GM23338 (cell line): Measurements from ENCODE around the gene PRIMPOL. TPM values are rescaled to one million over a fixed set of nuclear protein-coding genes. Genes with fewer than 3 reads are reported as not detected.

ENCODE experiments used
- ATAC-seq: fragments of 200-7000 bp; cut with Tn5 transposase; 3 replicates; pipeline ENCODE4 v1.9.1; 2020
- DNase-seq: peaks from one replicate; pipeline ENCODE4 v3.0.0-alpha.2; 2015; ENCODE audit warnings: low spot score
- H2AFZ ChIP-seq: fragments of 200-600 bp; sonication (generic); 2 replicates; pipeline ENCODE4 v1.8.0; 2016; ENCODE audit warnings: antibody characterized with exemption, mild to moderate bottlenecking, moderate library complexity
- H3F3A ChIP-seq: fragments of 200-600 bp; sonication (generic); replicated peaks from 2 replicates; pipeline ENCODE4 v1.8.0; 2017; ENCODE audit warnings: antibody characterized with exemption, mixed run types, low read depth
- H3K27ac ChIP-seq: fragments of 200-600 bp; sonication (generic); 2 replicates; pipeline ENCODE4 v1.6.1; 2016; ENCODE audit warnings: low read depth
- H3K27me3 ChIP-seq: fragments of 200-600 bp; sonication (generic); 2 replicates; pipeline ENCODE4 v1.8.0; 2016; ENCODE audit warnings: mild to moderate bottlenecking, mixed run types, moderate library complexity; ENCODE audit not compliant: insufficient read depth
- H3K36me3 ChIP-seq: fragments of 200-600 bp; sonication (generic); 2 replicates; pipeline ENCODE4 v1.8.0; 2016; ENCODE audit warnings: mild to moderate bottlenecking; ENCODE audit not compliant: insufficient read depth
- H3K4me1 ChIP-seq: fragments of 200-600 bp; sonication (generic); 2 replicates; pipeline ENCODE4 v1.8.0; 2016; ENCODE audit warnings: mild to moderate bottlenecking, moderate library complexity; ENCODE audit not compliant: insufficient read depth
- H3K4me2 ChIP-seq: fragments of 200-600 bp; sonication (generic); 2 replicates; pipeline ENCODE4 v1.7.1; 2017; ENCODE audit warnings: mixed run types
- H3K4me3 ChIP-seq: fragments of 200-600 bp; sonication (generic); 2 replicates; pipeline ENCODE4 v1.6.1; 2016; ENCODE audit warnings: mixed run types
- H3K79me2 ChIP-seq: fragments of 200-600 bp; sonication (generic); replicated peaks from 2 replicates; pipeline ENCODE4 v1.8.0; 2017; ENCODE audit warnings: mild to moderate bottlenecking; ENCODE audit not compliant: insufficient read depth
- H3K9me2 ChIP-seq: fragments of 200-600 bp; sonication (generic); 2 replicates; pipeline ENCODE4 v1.8.0; 2017; ENCODE audit not compliant: insufficient read depth
- H4K20me1 ChIP-seq: fragments of 200-600 bp; sonication (generic); replicated peaks from 2 replicates; pipeline ENCODE4 v1.8.0; 2017; ENCODE audit warnings: mild to moderate bottlenecking; ENCODE audit not compliant: insufficient read depth
- H3K27ac Mint-ChIP-seq: 2 replicates; pipeline ENCODE4 v1.8.0; 2020; ENCODE audit warnings: inconsistent platforms, mild to moderate bottlenecking, moderate library complexity, mixed read lengths
- H3K27me3 Mint-ChIP-seq: 3 replicates; pipeline ENCODE4 v1.8.0; 2022; ENCODE audit warnings: low read depth, mild to moderate bottlenecking, moderate library complexity, mixed read lengths, inconsistent platforms; ENCODE audit not compliant: insufficient read depth, poor library complexity
- H3K36me3 Mint-ChIP-seq: 3 replicates; pipeline ENCODE4 v1.8.0; 2021; ENCODE audit warnings: low read depth, mild to moderate bottlenecking, inconsistent platforms, moderate library complexity, mixed read lengths
- H3K4me1 Mint-ChIP-seq: 3 replicates; pipeline ENCODE4 v1.8.0; 2020; ENCODE audit warnings: mild to moderate bottlenecking, inconsistent platforms, mixed read lengths
- H3K4me3 Mint-ChIP-seq: 3 replicates; pipeline ENCODE4 v1.8.0; 2021; ENCODE audit warnings: moderate library complexity, mild to moderate bottlenecking, inconsistent platforms, mixed read lengths
- H3K9me3 Mint-ChIP-seq: 3 replicates; pipeline ENCODE4 v1.8.0; 2020; ENCODE audit warnings: moderate library complexity, mild to moderate bottlenecking, inconsistent platforms, mixed read lengths
- CREB1 ChIP-seq: fragments of 250-450 bp; sonication (Bioruptor Pico); IDR thresholded peaks from 2 replicates; pipeline ENCODE4 v1.5.0; 2020; ENCODE audit warnings: low read depth, mild to moderate bottlenecking, moderate library complexity
- EZH2 ChIP-seq: fragments of 200-600 bp; sonication (generic); IDR thresholded peaks from one replicate; pipeline ENCODE4 v1.8.0; 2017; ENCODE audit warnings: antibody characterized with exemption, mild to moderate bottlenecking, low read depth; ENCODE audit not compliant: unreplicated experiment
- EZH2phosphoT487 ChIP-seq: fragments of 200-600 bp; sonication (generic); IDR thresholded peaks from one replicate; pipeline ENCODE4 v1.8.1; 2018; ENCODE audit warnings: antibody characterized with exemption; ENCODE audit not compliant: unreplicated experiment
- JUNB ChIP-seq: IDR thresholded peaks from one replicate; pipeline ENCODE4 v1.6.1; 2016; ENCODE audit warnings: antibody characterized with exemption; ENCODE audit not compliant: unreplicated experiment
- NANOG ChIP-seq: IDR thresholded peaks from 2 replicates; pipeline ENCODE4 v1.6.1; 2016; ENCODE audit warnings: antibody characterized with exemption, borderline replicate concordance
- POLR2AphosphoS5 ChIP-seq: IDR thresholded peaks from 2 replicates; pipeline ENCODE4 v1.6.1; 2016; ENCODE audit warnings: antibody characterized with exemption, low read depth
- STAT1 ChIP-seq: IDR thresholded peaks from one replicate; pipeline ENCODE4 v1.6.1; 2016; ENCODE audit warnings: antibody characterized with exemption; ENCODE audit not compliant: unreplicated experiment
- ZNF114 ChIP-seq: fragments of 250-450 bp; sonication (Bioruptor Pico); IDR thresholded peaks from 2 replicates; pipeline ENCODE4 v1.5.0; 2020; ENCODE audit warnings: mild to moderate bottlenecking, moderate library complexity
- ZNF331 ChIP-seq: fragments of 250-450 bp; sonication (Bioruptor Pico); IDR thresholded peaks from 2 replicates; pipeline ENCODE4 v1.5.0; 2020; ENCODE audit warnings: low read depth, mild to moderate bottlenecking, moderate library complexity
- polyA plus RNA-seq: library from polyadenylated mRNA; unstranded; fragments of >200 nt; fragmentation: Nextera tagmentation; extraction: Ambion mirVana; gene quantifications from 2 replicates; pipeline ENCODE4 v1.2.1, GENCODE V29; 2016
- total RNA-seq: library from RNA; depleted of rRNA; stranded (reverse); fragments of >200 nt; shearing (Covaris generic); gene quantifications from 2 replicates; pipeline ENCODE4 v1.2.3, GENCODE V29; 2014
- TF ChIP-seq, protein P1 (sequence below): IDR thresholded peaks from one replicate; pipeline ENCODE4 v1.6.1; 2018; ENCODE audit warnings: antibody characterized with exemption; ENCODE audit not compliant: unreplicated experiment
- TF ChIP-seq, protein P2 (sequence below), 2 experiments: fragments of 200-600 bp in 1 of 2; sonication (generic) in 1 of 2; conservative IDR thresholded peaks; 2 replicates each; pipeline versions ENCODE4 v1.5.1 to v1.6.1; 2016 to 2017; ENCODE audit warnings: antibody characterized with exemption in 2 of 2, low read depth in 2 of 2, mild to moderate bottlenecking in 2 of 2, moderate library complexity in 1 of 2
- TF ChIP-seq, protein P3 (sequence below): fragments of 250-450 bp; sonication (Bioruptor Pico); IDR thresholded peaks from 2 replicates; pipeline ENCODE4 v1.5.0; 2020; ENCODE audit warnings: mild to moderate bottlenecking, moderate library complexity
- TF ChIP-seq, protein P4 (sequence below): IDR thresholded peaks from 2 replicates; pipeline ENCODE4 v1.6.1; 2016; ENCODE audit warnings: antibody characterized with exemption

Gene PRIMPOL
- total and polyA plus RNA-seq, 2 experiments from 2014 or later = 3.5 to 9.6 TPM

DNA sequence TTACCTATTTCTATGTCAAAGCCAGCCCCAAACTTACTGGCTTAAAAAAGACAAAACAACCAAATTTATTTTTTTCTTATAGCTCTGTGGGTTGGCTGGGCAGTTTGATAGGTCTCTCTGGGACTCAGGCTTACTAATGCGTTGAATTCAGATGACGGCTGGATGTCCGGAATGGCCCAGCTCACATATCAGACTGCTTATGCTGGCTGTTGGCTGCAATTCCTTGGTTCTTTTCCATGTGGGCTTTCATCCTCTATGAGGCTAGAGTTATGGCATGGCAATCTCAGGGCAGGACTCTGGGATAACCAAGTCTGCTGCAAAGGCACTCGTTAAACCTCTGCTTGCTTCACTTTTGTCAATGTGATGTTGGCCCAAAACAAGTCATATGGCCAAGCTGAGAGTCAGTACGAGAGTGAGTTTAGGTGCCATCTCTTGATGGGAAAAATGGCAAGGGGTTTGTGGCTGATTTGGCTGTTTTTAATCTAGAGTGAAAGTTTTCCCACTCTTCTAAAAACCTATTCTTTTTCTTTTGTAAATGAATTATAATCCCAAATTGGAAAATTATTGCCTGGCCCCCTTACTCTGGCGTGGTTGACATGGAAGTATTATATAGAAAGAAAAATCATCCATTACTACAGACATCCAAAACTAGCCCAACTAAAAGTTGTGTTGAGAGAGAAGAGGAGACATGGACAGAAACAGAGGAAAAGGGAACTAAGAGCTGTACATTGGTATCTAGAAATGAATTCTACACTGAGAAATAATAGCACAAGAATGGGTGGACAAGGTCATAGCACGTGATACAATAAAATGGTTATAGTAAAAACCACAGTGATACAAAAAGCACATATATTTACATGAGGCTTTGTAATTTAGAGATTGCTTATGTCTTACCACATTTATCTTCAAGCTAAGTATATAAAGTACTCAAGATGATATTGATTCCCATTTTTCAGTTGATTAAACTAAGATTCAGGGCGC lies 6.6 kb downstream of the PRIMPOL start:
- ATAC-seq (no peak), DNase-seq (no peak)
- Mint-ChIP-seq H3K4me3 (no peak overlapping the region), H3K36me3 (peaks cover 3% of the 10 kb centered on the region; the same call in 1 of the 3 replicates), H3K9me3 (no peaks in the 10 kb centered on the region), H3K27ac (no peak overlapping the region), H3K27me3 (peaks cover 2% of the 10 kb centered on the region), H3K4me1 (peaks cover 16% of the 10 kb centered on the region)
- no peak overlapping the region for H2AFZ ChIP-seq
- H3F3A ChIP-seq = no peaks in the 10 kb centered on the region
- H3K4me2 ChIP-seq = no peak overlapping the region
- peaks cover 27% of the 10 kb centered on the region for H3K4me1 ChIP-seq
- H3K79me2 ChIP-seq = no peaks in the 10 kb centered on the region
- H3K36me3 ChIP-seq = no peaks in the 10 kb centered on the region
- no peak overlapping the region for H3K27ac ChIP-seq
- H3K4me3 ChIP-seq = no peak overlapping the region
- H3K27me3 ChIP-seq = no peaks in the 10 kb centered on the region
- no peaks in the 10 kb centered on the region for H4K20me1 ChIP-seq
- no peaks in the 10 kb centered on the region for H3K9me2 ChIP-seq
- TF ChIP-seq ZNF114 (no peak), EZH2 (no peak), NANOG (no peak), JUNB (no peak), POLR2AphosphoS5 (no peak), CREB1 (no peak), EZH2phosphoT487 (no peak), ZNF331 (no peak), STAT1 (no peak)
- TF ChIP-seq, protein P1, sequence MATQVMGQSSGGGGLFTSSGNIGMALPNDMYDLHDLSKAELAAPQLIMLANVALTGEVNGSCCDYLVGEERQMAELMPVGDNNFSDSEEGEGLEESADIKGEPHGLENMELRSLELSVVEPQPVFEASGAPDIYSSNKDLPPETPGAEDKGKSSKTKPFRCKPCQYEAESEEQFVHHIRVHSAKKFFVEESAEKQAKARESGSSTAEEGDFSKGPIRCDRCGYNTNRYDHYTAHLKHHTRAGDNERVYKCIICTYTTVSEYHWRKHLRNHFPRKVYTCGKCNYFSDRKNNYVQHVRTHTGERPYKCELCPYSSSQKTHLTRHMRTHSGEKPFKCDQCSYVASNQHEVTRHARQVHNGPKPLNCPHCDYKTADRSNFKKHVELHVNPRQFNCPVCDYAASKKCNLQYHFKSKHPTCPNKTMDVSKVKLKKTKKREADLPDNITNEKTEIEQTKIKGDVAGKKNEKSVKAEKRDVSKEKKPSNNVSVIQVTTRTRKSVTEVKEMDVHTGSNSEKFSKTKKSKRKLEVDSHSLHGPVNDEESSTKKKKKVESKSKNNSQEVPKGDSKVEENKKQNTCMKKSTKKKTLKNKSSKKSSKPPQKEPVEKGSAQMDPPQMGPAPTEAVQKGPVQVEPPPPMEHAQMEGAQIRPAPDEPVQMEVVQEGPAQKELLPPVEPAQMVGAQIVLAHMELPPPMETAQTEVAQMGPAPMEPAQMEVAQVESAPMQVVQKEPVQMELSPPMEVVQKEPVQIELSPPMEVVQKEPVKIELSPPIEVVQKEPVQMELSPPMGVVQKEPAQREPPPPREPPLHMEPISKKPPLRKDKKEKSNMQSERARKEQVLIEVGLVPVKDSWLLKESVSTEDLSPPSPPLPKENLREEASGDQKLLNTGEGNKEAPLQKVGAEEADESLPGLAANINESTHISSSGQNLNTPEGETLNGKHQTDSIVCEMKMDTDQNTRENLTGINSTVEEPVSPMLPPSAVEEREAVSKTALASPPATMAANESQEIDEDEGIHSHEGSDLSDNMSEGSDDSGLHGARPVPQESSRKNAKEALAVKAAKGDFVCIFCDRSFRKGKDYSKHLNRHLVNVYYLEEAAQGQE = no peak
- TF ChIP-seq, protein P2, sequence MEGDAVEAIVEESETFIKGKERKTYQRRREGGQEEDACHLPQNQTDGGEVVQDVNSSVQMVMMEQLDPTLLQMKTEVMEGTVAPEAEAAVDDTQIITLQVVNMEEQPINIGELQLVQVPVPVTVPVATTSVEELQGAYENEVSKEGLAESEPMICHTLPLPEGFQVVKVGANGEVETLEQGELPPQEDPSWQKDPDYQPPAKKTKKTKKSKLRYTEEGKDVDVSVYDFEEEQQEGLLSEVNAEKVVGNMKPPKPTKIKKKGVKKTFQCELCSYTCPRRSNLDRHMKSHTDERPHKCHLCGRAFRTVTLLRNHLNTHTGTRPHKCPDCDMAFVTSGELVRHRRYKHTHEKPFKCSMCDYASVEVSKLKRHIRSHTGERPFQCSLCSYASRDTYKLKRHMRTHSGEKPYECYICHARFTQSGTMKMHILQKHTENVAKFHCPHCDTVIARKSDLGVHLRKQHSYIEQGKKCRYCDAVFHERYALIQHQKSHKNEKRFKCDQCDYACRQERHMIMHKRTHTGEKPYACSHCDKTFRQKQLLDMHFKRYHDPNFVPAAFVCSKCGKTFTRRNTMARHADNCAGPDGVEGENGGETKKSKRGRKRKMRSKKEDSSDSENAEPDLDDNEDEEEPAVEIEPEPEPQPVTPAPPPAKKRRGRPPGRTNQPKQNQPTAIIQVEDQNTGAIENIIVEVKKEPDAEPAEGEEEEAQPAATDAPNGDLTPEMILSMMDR (conservative IDR thresholded peaks at IDR 0.05; ENCODE audit: low read depth in 2 of 2) = no peak
- TF ChIP-seq, protein P3, sequence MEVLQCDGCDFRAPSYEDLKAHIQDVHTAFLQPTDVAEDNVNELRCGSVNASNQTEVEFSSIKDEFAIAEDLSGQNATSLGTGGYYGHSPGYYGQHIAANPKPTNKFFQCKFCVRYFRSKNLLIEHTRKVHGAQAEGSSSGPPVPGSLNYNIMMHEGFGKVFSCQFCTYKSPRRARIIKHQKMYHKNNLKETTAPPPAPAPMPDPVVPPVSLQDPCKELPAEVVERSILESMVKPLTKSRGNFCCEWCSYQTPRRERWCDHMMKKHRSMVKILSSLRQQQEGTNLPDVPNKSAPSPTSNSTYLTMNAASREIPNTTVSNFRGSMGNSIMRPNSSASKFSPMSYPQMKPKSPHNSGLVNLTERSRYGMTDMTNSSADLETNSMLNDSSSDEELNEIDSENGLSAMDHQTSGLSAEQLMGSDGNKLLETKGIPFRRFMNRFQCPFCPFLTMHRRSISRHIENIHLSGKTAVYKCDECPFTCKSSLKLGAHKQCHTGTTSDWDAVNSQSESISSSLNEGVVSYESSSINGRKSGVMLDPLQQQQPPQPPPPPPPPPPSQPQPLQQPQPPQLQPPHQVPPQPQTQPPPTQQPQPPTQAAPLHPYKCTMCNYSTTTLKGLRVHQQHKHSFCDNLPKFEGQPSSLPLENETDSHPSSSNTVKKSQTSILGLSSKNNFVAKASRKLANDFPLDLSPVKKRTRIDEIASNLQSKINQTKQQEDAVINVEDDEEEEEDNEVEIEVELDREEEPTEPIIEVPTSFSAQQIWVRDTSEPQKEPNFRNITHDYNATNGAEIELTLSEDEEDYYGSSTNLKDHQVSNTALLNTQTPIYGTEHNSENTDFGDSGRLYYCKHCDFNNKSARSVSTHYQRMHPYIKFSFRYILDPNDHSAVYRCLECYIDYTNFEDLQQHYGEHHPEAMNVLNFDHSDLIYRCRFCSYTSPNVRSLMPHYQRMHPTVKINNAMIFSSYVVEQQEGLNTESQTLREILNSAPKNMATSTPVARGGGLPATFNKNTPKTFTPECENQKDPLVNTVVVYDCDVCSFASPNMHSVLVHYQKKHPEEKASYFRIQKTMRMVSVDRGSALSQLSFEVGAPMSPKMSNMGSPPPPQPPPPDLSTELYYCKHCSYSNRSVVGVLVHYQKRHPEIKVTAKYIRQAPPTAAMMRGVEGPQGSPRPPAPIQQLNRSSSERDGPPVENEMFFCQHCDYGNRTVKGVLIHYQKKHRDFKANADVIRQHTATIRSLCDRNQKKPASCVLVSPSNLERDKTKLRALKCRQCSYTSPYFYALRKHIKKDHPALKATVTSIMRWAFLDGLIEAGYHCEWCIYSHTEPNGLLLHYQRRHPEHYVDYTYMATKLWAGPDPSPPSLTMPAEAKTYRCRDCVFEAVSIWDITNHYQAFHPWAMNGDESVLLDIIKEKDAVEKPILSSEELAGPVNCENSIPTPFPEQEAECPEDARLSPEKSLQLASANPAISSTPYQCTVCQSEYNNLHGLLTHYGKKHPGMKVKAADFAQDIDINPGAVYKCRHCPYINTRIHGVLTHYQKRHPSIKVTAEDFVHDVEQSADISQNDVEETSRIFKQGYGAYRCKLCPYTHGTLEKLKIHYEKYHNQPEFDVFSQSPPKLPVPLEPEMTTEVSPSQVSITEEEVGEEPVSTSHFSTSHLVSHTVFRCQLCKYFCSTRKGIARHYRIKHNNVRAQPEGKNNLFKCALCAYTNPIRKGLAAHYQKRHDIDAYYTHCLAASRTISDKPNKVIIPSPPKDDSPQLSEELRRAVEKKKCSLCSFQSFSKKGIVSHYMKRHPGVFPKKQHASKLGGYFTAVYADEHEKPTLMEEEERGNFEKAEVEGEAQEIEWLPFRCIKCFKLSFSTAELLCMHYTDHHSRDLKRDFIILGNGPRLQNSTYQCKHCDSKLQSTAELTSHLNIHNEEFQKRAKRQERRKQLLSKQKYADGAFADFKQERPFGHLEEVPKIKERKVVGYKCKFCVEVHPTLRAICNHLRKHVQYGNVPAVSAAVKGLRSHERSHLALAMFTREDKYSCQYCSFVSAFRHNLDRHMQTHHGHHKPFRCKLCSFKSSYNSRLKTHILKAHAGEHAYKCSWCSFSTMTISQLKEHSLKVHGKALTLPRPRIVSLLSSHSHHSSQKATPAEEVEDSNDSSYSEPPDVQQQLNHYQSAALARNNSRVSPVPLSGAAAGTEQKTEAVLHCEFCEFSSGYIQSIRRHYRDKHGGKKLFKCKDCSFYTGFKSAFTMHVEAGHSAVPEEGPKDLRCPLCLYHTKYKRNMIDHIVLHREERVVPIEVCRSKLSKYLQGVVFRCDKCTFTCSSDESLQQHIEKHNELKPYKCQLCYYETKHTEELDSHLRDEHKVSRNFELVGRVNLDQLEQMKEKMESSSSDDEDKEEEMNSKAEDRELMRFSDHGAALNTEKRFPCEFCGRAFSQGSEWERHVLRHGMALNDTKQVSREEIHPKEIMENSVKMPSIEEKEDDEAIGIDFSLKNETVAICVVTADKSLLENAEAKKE (CRISPR knock-in tag) = no peak
- TF ChIP-seq, protein P4, sequence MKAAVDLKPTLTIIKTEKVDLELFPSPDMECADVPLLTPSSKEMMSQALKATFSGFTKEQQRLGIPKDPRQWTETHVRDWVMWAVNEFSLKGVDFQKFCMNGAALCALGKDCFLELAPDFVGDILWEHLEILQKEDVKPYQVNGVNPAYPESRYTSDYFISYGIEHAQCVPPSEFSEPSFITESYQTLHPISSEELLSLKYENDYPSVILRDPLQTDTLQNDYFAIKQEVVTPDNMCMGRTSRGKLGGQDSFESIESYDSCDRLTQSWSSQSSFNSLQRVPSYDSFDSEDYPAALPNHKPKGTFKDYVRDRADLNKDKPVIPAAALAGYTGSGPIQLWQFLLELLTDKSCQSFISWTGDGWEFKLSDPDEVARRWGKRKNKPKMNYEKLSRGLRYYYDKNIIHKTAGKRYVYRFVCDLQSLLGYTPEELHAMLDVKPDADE = no peak
